Osteocyte (in vitro differentiated cells): ENCODE results near the gene RIPOR2. TPM values are rescaled to one million over a fixed set of nuclear protein-coding genes. Genes with fewer than 3 reads are reported as not detected.

ENCODE experiments used
- DNase-seq: peaks from one replicate; pipeline ENCODE4 v3.0.0; 2021; ENCODE audit warnings: mixed read lengths; ENCODE audit not compliant: unreplicated experiment; ENCODE audit errors: extremely low spot score
- H3K27ac Mint-ChIP-seq: one replicate; pipeline ENCODE4 v1.8.0; 2021; ENCODE audit warnings: mild to moderate bottlenecking, mixed read lengths; ENCODE audit not compliant: unreplicated experiment
- H3K27me3 Mint-ChIP-seq: one replicate; pipeline ENCODE4 v1.8.0; 2021; ENCODE audit warnings: mixed read lengths; ENCODE audit not compliant: unreplicated experiment
- H3K36me3 Mint-ChIP-seq: one replicate; pipeline ENCODE4 v1.8.0; 2021; ENCODE audit warnings: mixed read lengths; ENCODE audit not compliant: unreplicated experiment
- H3K4me1 Mint-ChIP-seq: one replicate; pipeline ENCODE4 v1.8.0; 2021; ENCODE audit warnings: mixed read lengths; ENCODE audit not compliant: unreplicated experiment
- H3K4me3 Mint-ChIP-seq: one replicate; pipeline ENCODE4 v1.8.0; 2021; ENCODE audit warnings: mild to moderate bottlenecking, moderate library complexity, mixed read lengths; ENCODE audit not compliant: unreplicated experiment
- H3K9me3 Mint-ChIP-seq: one replicate; pipeline ENCODE4 v1.8.0; 2021; ENCODE audit warnings: mixed read lengths; ENCODE audit not compliant: unreplicated experiment
- CTCF ChIP-seq: fragments of 200-600 bp; sonication (generic); IDR thresholded peaks from 2 replicates; pipeline ENCODE4 v1.5.0; 2021; ENCODE audit warnings: antibody characterized with exemption, mild to moderate bottlenecking, moderate library complexity
- total RNA-seq: library from RNA; stranded (reverse); gene quantifications from 2 replicates; pipeline ENCODE4 v1.2.1, GENCODE V29; 2021

The RIPOR2 gene
- total RNA-seq, 1 donor from 2014 or later: 6.3 TPM

GRCh38 chr6:24867104-24867703 is 68.6 kb downstream of the RIPOR2 start:
- TF ChIP-seq CTCF: no peak
- Mint-ChIP-seq H3K27me3 (no peaks in the 10 kb centered on the region), H3K27ac (no peak overlapping the region), H3K4me3 (no peak overlapping the region), H3K36me3 (peaks cover 8% of the 10 kb centered on the region), H3K9me3 (no peaks in the 10 kb centered on the region), H3K4me1 (no peaks in the 10 kb centered on the region)
- DNase-seq: no peak

GRCh38 chr6:24865161-24865560 is 70.6 kb downstream of the RIPOR2 start:
- no peaks in the 10 kb centered on the region for H3K27me3 Mint-ChIP-seq
- no peak for TF ChIP-seq CTCF

GRCh38 chr6:24864343-24864742 is 71.4 kb downstream of the RIPOR2 start:
- TF ChIP-seq CTCF: no peak
- Mint-ChIP-seq H3K4me3 (no peak overlapping the region), H3K27ac (no peak overlapping the region), H3K9me3 (no peaks in the 10 kb centered on the region), H3K36me3 (peaks cover 16% of the 10 kb centered on the region), H3K27me3 (no peaks in the 10 kb centered on the region), H3K4me1 (no peaks in the 10 kb centered on the region)
- no peak for DNase-seq

More at GRCh38 chr6:24865161-24865560, 70.6 kb downstream of the RIPOR2 start:
- DNase-seq: no peak
- Mint-ChIP-seq H3K36me3 (peaks cover 14% of the 10 kb centered on the region), H3K9me3 (no peaks in the 10 kb centered on the region), H3K27ac (no peak overlapping the region), H3K4me3 (no peak overlapping the region), H3K4me1 (no peaks in the 10 kb centered on the region)

GRCh38 chr6:24861934-24862333 is 73.8 kb downstream of the RIPOR2 start:
- Mint-ChIP-seq H3K9me3 (no peaks in the 10 kb centered on the region), H3K36me3 (peaks cover 22% of the 10 kb centered on the region), H3K4me3 (no peak overlapping the region), H3K4me1 (no peaks in the 10 kb centered on the region), H3K27ac (no peak overlapping the region), H3K27me3 (no peaks in the 10 kb centered on the region)
- TF ChIP-seq CTCF: no peak
- no peak for DNase-seq

- Mint-ChIP-seq H3K27me3 (no peaks in the 10 kb centered on the region), H3K4me1 (peaks cover 6% of the 10 kb centered on the region), H3K27ac (no peak overlapping the region), H3K9me3 (no peaks in the 10 kb centered on the region), H3K4me3 (no peak overlapping the region), H3K36me3 (peaks cover 19% of the 10 kb centered on the region)
- no peak for DNase-seq
- no peak for TF ChIP-seq CTCF
These were observed 76.1 kb downstream of the RIPOR2 start for GRCh38 chr6:24859608-24860200.
